CD4-positive, CD25-positive, alpha-beta regulatory T cell (primary cell): ENCODE results near the gene DSC1. TPM values are rescaled to one million over a fixed set of nuclear protein-coding genes. Genes with fewer than 3 reads are reported as not detected.

Experiments used
- ATAC-seq, 2 donors: fragments of 150-1000 bp; cut with Tn5 transposase; one replicate each; pipeline ENCODE4 v1.10.0; 2021; ENCODE audit warnings: low read depth in 2 of 2, moderate number of reproducible peaks in 2 of 2, moderate library complexity in 1 of 2
- DNase-seq, 3 donors: peaks; one replicate each; pipeline versions ENCODE4 v3.0.0 to v3.0.0-alpha.2; 2012 to 2022; ENCODE audit warnings: mixed read lengths in 1 of 3
- H3K27ac ChIP-seq: one replicate; pipeline ENCODE4 v1.7.0; 2013; ENCODE audit warnings: mild to moderate bottlenecking, low read length; ENCODE audit not compliant: insufficient read depth, poor library complexity, severe bottlenecking
- H3K27me3 ChIP-seq: one replicate; pipeline ENCODE4 v1.7.0; 2013; ENCODE audit warnings: low read length; ENCODE audit not compliant: control insufficient read depth, insufficient read depth
- H3K36me3 ChIP-seq: one replicate; pipeline ENCODE4 v1.7.0; 2013; ENCODE audit warnings: mild to moderate bottlenecking, low read length, moderate library complexity; ENCODE audit not compliant: control insufficient read depth, insufficient read depth
- H3K4me1 ChIP-seq: 2 replicates; pipeline ENCODE4 v1.7.0; 2013; ENCODE audit warnings: mild to moderate bottlenecking, low read length; ENCODE audit not compliant: insufficient read depth, control insufficient read depth, poor library complexity, severe bottlenecking
- H3K4me3 ChIP-seq: one replicate; pipeline ENCODE4 v1.7.0; 2013; ENCODE audit warnings: low read depth, mild to moderate bottlenecking, low read length, moderate library complexity
- H3K9me3 ChIP-seq, 2 experiments: 1 replicate in 1 of 2; 2 replicates in 1 of 2; pipeline ENCODE4 v1.7.0; 2013; ENCODE audit warnings: low read length in 2 of 2, mild to moderate bottlenecking in 1 of 2, moderate library complexity in 1 of 2; ENCODE audit not compliant: control insufficient read depth in 2 of 2
- H3K27ac Mint-ChIP-seq, 3 donors: one replicate each; pipeline ENCODE4 v1.8.0; 2020 to 2022; ENCODE audit warnings: mild to moderate bottlenecking in 3 of 3, mixed read lengths in 3 of 3, moderate library complexity in 2 of 3
- H3K27me3 Mint-ChIP-seq: one replicate; pipeline ENCODE4 v1.8.0; 2022; ENCODE audit warnings: mild to moderate bottlenecking, mixed read lengths
- H3K36me3 Mint-ChIP-seq: one replicate; pipeline ENCODE4 v1.8.0; 2020; ENCODE audit warnings: mixed read lengths
- H3K4me1 Mint-ChIP-seq, 4 donors: one replicate each; pipeline ENCODE4 v1.8.0; 2020 to 2022; ENCODE audit warnings: mixed read lengths in 4 of 4, mild to moderate bottlenecking in 1 of 4
- H3K4me3 Mint-ChIP-seq, 4 donors: one replicate each; pipeline ENCODE4 v1.8.0; 2020 to 2022; ENCODE audit warnings: mild to moderate bottlenecking in 4 of 4, mixed read lengths in 4 of 4, moderate library complexity in 3 of 4
- H3K9me3 Mint-ChIP-seq, 7 donors: one replicate each; pipeline ENCODE4 v1.8.0; 2020 to 2022; ENCODE audit warnings: mixed read lengths in 7 of 7, mild to moderate bottlenecking in 3 of 7, moderate library complexity in 2 of 7
- polyA plus RNA-seq, 4 donors: library from polyadenylated mRNA; unstranded; fragments of 300-500 nt; fragmentation: Illumina TruSeq; gene quantifications; one replicate each; pipeline ENCODE4 v1.2.3, GENCODE V29; 2021
- total RNA-seq: library from RNA; stranded (reverse); gene quantifications from one replicate; pipeline ENCODE4 v1.2.3, GENCODE V29; 2022

Gene DSC1
- total and polyA plus RNA-seq, 5 donors from 2014 or later: 0.14 TPM; not detected in 4

GRCh38 chr18:31204166-31204565 lies 41.5 kb upstream of the DSC1 start:
- Histone ChIP-seq H3K4me1 (no peaks in the 10 kb centered on the region), H3K36me3 (no peaks in the 10 kb centered on the region), H3K27me3 (no peaks in the 10 kb centered on the region), H3K4me3 (no peak overlapping the region), H3K9me3 (no peaks in the 10 kb centered on the region), H3K27ac (no peak overlapping the region)
- Mint-ChIP-seq H3K4me1 (no peaks in the 10 kb centered on the region), H3K4me3 (no peak overlapping the region), H3K9me3 (peaks cover 0 to 15% (median 4%) of the 10 kb centered on the region in 7 donors), H3K27ac (no peak overlapping the region), H3K36me3 (no peaks in the 10 kb centered on the region), H3K27me3 (no peaks in the 10 kb centered on the region)
- ATAC-seq (no peak), DNase-seq (no peak)

DNA sequence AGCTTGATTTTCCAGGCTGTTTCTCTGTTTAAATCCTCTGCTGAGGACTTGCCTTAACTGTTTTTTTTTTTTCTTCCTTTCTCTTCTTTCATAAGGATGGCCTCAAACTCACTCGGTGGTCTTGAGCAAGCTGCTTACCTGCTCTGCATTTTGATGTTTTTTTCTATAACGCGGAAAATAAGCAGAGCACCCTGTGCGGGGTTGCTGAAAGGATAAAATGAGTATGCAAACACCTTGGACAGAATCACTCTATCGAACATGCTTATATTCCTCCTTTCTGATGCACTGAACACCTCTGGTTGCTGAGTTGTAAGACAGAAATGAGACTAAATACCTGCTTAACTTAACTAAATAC lies 41.1 kb upstream of the DSC1 start:
- H3K4me1 ChIP-seq: no peaks in the 10 kb centered on the region
- H3K4me3 ChIP-seq: no peak overlapping the region
- Mint-ChIP-seq H3K9me3 (peaks cover 0 to 15% (median 4%) of the 10 kb centered on the region in 7 donors), H3K36me3 (no peaks in the 10 kb centered on the region), H3K27ac (no peak overlapping the region), H3K4me3 (no peak overlapping the region), H3K27me3 (no peaks in the 10 kb centered on the region), H3K4me1 (no peaks in the 10 kb centered on the region)
- H3K36me3 ChIP-seq: no peaks in the 10 kb centered on the region
- DNase-seq (no peak), ATAC-seq (no peak)
- H3K27ac ChIP-seq: no peak overlapping the region
- no peaks in the 10 kb centered on the region for H3K27me3 ChIP-seq
- no peaks in the 10 kb centered on the region for H3K9me3 ChIP-seq

DNA sequence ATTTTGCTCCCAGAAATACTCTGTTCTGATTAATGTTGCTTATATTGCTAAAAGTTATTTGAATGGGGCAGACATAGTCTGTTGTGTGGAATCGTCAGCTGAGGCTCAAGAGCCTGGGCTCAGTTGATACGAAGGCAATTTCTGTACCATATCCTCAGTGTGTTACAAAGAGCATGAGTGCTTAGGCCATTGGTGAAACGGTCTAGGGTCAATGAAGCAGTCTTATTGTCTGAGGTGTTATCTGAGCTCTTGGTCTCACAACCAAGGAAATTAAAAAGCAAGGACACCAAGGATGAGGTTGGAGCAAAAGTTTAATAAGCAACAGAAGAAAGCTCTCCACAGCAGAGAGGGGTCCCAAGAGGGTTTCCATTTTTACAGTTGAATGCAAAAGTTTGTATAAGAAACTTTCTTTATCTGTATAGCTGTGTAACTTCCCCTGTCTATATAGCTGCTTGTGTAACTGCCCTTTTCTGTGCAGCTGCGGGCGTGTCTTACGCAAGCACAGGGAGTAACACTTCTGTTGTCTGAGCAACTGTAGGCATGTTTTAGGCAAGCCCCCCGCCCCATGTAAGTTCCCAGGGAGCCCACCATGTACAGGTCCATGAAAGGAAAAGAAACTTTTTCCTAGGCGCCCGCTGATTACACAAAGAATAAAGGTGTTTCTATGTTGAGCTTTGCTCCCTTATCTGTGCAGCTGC lies 40.6 kb upstream of the DSC1 start:
- ATAC-seq (no peak), DNase-seq (no peak)
- Histone ChIP-seq H3K27me3 (no peaks in the 10 kb centered on the region), H3K9me3 (no peaks in the 10 kb centered on the region), H3K27ac (no peak overlapping the region), H3K4me3 (no peak overlapping the region), H3K36me3 (no peaks in the 10 kb centered on the region), H3K4me1 (no peaks in the 10 kb centered on the region)
- H3K4me3 Mint-ChIP-seq: no peak overlapping the region
- H3K9me3 Mint-ChIP-seq: peaks cover 0 to 18% (median 4%) of the 10 kb centered on the region in 7 donors
- H3K27me3 Mint-ChIP-seq: no peaks in the 10 kb centered on the region
- no peaks in the 10 kb centered on the region for H3K4me1 Mint-ChIP-seq
- no peaks in the 10 kb centered on the region for H3K36me3 Mint-ChIP-seq
- no peak overlapping the region for H3K27ac Mint-ChIP-seq

DNA sequence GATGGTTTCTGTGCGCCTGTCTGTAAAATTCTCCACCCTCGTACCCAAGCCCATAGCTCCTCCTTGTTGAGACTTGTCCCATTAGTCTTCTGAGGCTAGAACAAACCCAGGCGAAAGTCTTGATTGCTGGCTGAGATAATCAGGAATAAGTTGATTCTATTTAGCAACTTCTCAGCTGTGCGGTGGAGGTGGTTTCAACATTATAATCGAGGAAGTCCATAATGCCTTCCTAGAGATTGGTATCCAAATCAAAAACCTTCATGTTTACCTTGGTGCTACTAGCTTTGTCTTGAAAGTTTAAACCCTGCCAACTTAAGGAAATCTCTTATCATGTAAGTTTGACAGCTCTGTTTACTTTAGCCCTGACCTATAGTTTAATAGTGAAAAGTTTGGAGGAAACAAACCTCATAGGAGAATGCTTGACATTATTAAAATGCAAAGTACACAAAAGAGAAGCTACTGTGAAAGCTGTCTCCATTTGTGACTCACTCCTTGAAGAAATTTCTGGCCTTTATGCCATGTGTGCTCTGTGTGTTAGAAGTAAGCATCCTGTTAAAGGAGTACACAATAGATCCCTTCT lies 36.6 kb upstream of the DSC1 start:
- ATAC-seq (no peak), DNase-seq (no peak)
- H3K9me3 Mint-ChIP-seq: peaks cover 0 to 25% (median 2%) of the 10 kb centered on the region in 7 donors
- no peaks in the 10 kb centered on the region for H3K27me3 Mint-ChIP-seq
- no peaks in the 10 kb centered on the region for H3K36me3 Mint-ChIP-seq
- H3K27ac Mint-ChIP-seq: no peak overlapping the region
- no peaks in the 10 kb centered on the region for H3K36me3 ChIP-seq
- no peak overlapping the region for H3K4me3 ChIP-seq
- no peaks in the 10 kb centered on the region for H3K4me1 ChIP-seq
- no peak overlapping the region for H3K27ac ChIP-seq
- no peaks in the 10 kb centered on the region for H3K4me1 Mint-ChIP-seq
- no peaks in the 10 kb centered on the region for H3K27me3 ChIP-seq
- no peak overlapping the region for H3K4me3 Mint-ChIP-seq
- no peaks in the 10 kb centered on the region for H3K9me3 ChIP-seq

DNA sequence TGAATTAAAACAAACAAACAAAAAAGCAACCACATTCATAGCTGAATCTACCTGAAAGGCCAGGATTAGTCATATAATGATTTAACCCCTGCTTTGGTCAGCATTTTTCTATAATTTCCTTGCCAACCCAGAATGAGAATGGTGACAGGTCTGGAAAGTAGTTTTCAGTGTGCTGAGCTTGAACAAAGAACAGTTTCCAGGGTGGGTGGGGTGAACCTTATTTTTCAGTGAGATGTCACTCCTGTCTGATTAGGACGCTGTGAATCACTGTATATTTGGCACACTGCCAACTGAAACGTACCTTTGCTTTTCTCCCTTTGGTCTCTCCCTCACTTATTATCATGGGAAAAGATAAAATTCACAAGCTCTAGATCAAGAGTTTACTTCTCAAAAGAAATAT lies 35.0 kb upstream of the DSC1 start:
- Histone ChIP-seq H3K4me1 (no peaks in the 10 kb centered on the region), H3K36me3 (no peaks in the 10 kb centered on the region), H3K9me3 (no peaks in the 10 kb centered on the region), H3K4me3 (no peak overlapping the region), H3K27ac (no peak overlapping the region), H3K27me3 (no peaks in the 10 kb centered on the region)
- no peaks in the 10 kb centered on the region for H3K4me1 Mint-ChIP-seq
- no peaks in the 10 kb centered on the region for H3K27me3 Mint-ChIP-seq
- no peak for ATAC-seq
- H3K27ac Mint-ChIP-seq: no peak overlapping the region
- no peak for DNase-seq
- no peak overlapping the region for H3K4me3 Mint-ChIP-seq
- H3K9me3 Mint-ChIP-seq: peaks cover 0 to 25% (median 4%) of the 10 kb centered on the region in 7 donors
- H3K36me3 Mint-ChIP-seq: no peaks in the 10 kb centered on the region

- DNase-seq (no peak), ATAC-seq (no peak)
- no peak overlapping the region for H3K27ac ChIP-seq
- no peak overlapping the region for H3K4me3 ChIP-seq
- Mint-ChIP-seq H3K36me3 (no peaks in the 10 kb centered on the region), H3K9me3 (peaks cover 0 to 18% (median 3%) of the 10 kb centered on the region in 7 donors), H3K27ac (no peak overlapping the region), H3K4me3 (no peak overlapping the region), H3K27me3 (no peaks in the 10 kb centered on the region), H3K4me1 (no peaks in the 10 kb centered on the region)
- no peaks in the 10 kb centered on the region for H3K4me1 ChIP-seq
- no peaks in the 10 kb centered on the region for H3K27me3 ChIP-seq
- no peaks in the 10 kb centered on the region for H3K36me3 ChIP-seq
- peaks cover 0 to 2% of the 10 kb centered on the region in 2 experiments for H3K9me3 ChIP-seq
Observed at GRCh38 chr18:31195063-31195462, 32.4 kb upstream of the DSC1 start.

DNA sequence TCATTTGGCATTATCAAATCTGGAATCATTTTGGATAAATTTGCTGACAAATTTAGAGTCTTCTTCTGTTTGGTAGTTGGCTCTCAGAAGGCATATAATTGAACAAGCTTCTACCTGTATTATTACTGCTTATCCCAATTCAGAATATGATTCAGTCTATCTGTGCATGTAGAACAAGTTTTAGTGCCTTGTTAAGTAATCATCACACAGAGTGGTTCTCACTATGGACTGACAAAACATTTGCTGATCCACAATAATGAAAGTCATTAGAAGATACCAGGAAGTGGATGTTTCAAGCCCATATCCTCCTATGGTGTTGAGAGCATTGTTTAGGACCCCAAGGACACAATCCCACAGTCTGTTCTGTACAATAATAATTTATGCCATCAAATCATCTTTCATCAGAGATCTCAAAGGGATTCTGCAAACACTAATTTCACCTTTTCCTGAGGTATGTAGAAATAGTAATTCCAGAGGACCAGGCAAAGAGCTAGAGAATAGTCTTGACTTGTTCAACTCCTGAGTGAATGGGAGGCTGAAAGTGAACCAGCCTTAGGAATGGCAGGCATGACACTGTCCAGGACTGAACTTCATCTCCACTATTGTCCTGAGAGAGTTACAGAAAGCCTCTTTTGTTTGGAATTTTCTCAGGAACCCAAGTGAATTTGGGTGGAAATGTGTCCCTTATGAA lies 29.6 kb upstream of the DSC1 start:
- H3K9me3 ChIP-seq: peaks cover 0 to 2% of the 10 kb centered on the region in 2 experiments
- H3K4me1 Mint-ChIP-seq: no peaks in the 10 kb centered on the region
- no peaks in the 10 kb centered on the region for H3K36me3 ChIP-seq
- peaks cover 1 to 22% (median 6%) of the 10 kb centered on the region in 7 donors for H3K9me3 Mint-ChIP-seq
- no peaks in the 10 kb centered on the region for H3K27me3 ChIP-seq
- no peak overlapping the region for H3K27ac Mint-ChIP-seq
- no peaks in the 10 kb centered on the region for H3K27me3 Mint-ChIP-seq
- no peaks in the 10 kb centered on the region for H3K4me1 ChIP-seq
- DNase-seq: no peak
- no peaks in the 10 kb centered on the region for H3K36me3 Mint-ChIP-seq
- no peak overlapping the region for H3K27ac ChIP-seq
- no peak overlapping the region for H3K4me3 Mint-ChIP-seq
- no peak overlapping the region for H3K4me3 ChIP-seq
- ATAC-seq: no peak
